Measurements from ENCODE around the gene NSF. TPM values are rescaled to one million over a fixed set of nuclear protein-coding genes. Genes with fewer than 3 reads are reported as not detected.
A peak's percentile ranks its signal among the peaks of the same experiment; 100 is the strongest.

NSF gene
- total and polyA plus RNA-seq, 3 experiments from 2014 or later: 22.7 to 43.0 (median 37.7) TPM

- ChIA-PET CTCF (no interaction called here), POLR2A (interaction anchor here (0.6 kb wide), 1 partner anchor 595 kb away, joined by 6 read pairs; no protein-coding TSS in a partner anchor)
- H3K27me3 Mint-ChIP-seq: no peaks in the 10 kb centered on the region
- no peaks in the 10 kb centered on the region for H3K9me3 ChIP-seq (ENCODE audit: low read length)
- no peak overlapping the region for H3K27ac ChIP-seq (ENCODE audit: low read depth, low read length)
- peaks cover 0 to 55% (median 18%) of the 10 kb centered on the region in 3 donors for H3K36me3 Mint-ChIP-seq
- no peaks in the 10 kb centered on the region for H3K9me3 Mint-ChIP-seq
- no peak overlapping the region for H3K4me3 Mint-ChIP-seq
- H3K27ac Mint-ChIP-seq: no peak overlapping the region
- no peaks in the 10 kb centered on the region for H3K27me3 ChIP-seq (ENCODE audit: insufficient read depth, low read length, poor library complexity, severe bottlenecking)
- H3K4me3 ChIP-seq (ENCODE audit: low read length): no peak overlapping the region
- no peaks in the 10 kb centered on the region for H3K36me3 ChIP-seq (ENCODE audit: insufficient read depth, low read length)
- H3K4me1 Mint-ChIP-seq: no peaks in the 10 kb centered on the region
- no peaks in the 10 kb centered on the region for H3K4me1 ChIP-seq (ENCODE audit: insufficient read depth, low read length)
- DNase-seq: no peak
Observed at GRCh38 chr17:46732754-46733398, 142.4 kb downstream of the NSF start.

- Mint-ChIP-seq H3K4me3 (no peak overlapping the region), H3K9me3 (no peaks in the 10 kb centered on the region), H3K27ac (no peak overlapping the region), H3K4me1 (no peaks in the 10 kb centered on the region), H3K27me3 (no peaks in the 10 kb centered on the region), H3K36me3 (peaks cover 0 to 55% (median 19%) of the 10 kb centered on the region in 3 donors)
- Histone ChIP-seq H3K4me3 (ENCODE audit: low read length) (no peak overlapping the region), H3K27me3 (ENCODE audit: insufficient read depth, low read length, poor library complexity, severe bottlenecking) (no peaks in the 10 kb centered on the region), H3K36me3 (ENCODE audit: insufficient read depth, low read length) (peaks cover 3% of the 10 kb centered on the region), H3K27ac (ENCODE audit: low read depth, low read length) (no peak overlapping the region), H3K9me3 (ENCODE audit: low read length) (no peaks in the 10 kb centered on the region), H3K4me1 (ENCODE audit: insufficient read depth, low read length) (no peaks in the 10 kb centered on the region)
- CTCF ChIA-PET: no interaction called here
- POLR2A ChIA-PET: no interaction called here
- no peak for DNase-seq
Observed at GRCh38 chr17:46733837-46734475, 143.5 kb downstream of the NSF start.

- DNase-seq: no peak
- ChIA-PET POLR2A (no interaction called here), CTCF (no interaction called here)
- no peaks in the 10 kb centered on the region for H3K27me3 ChIP-seq (ENCODE audit: insufficient read depth, low read length, poor library complexity, severe bottlenecking)
- no peak overlapping the region for H3K27ac Mint-ChIP-seq
- no peak overlapping the region for H3K4me3 Mint-ChIP-seq
- H3K36me3 Mint-ChIP-seq: peaks cover 0 to 47% (median 17%) of the 10 kb centered on the region in 3 donors
- no peak overlapping the region for H3K27ac ChIP-seq (ENCODE audit: low read depth, low read length)
- H3K4me1 Mint-ChIP-seq: no peaks in the 10 kb centered on the region
- no peaks in the 10 kb centered on the region for H3K9me3 ChIP-seq (ENCODE audit: low read length)
- peaks cover 3% of the 10 kb centered on the region for H3K36me3 ChIP-seq (ENCODE audit: insufficient read depth, low read length)
- no peaks in the 10 kb centered on the region for H3K4me1 ChIP-seq (ENCODE audit: insufficient read depth, low read length)
- H3K4me3 ChIP-seq (ENCODE audit: low read length): no peak overlapping the region
- H3K9me3 Mint-ChIP-seq: no peaks in the 10 kb centered on the region
- H3K27me3 Mint-ChIP-seq: no peaks in the 10 kb centered on the region
Observed at GRCh38 chr17:46736100-46736499, 145.6 kb downstream of the NSF start.

GRCh38 chr17:46737326-46737725 is 146.9 kb downstream of the NSF start:
- CTCF ChIA-PET: no interaction called here
- no peak for DNase-seq
- no peaks in the 10 kb centered on the region for H3K27me3 ChIP-seq (ENCODE audit: insufficient read depth, low read length, poor library complexity, severe bottlenecking)
- Mint-ChIP-seq H3K4me3 (no peak overlapping the region), H3K9me3 (no peaks in the 10 kb centered on the region), H3K36me3 (peaks cover 0 to 44% (median 16%) of the 10 kb centered on the region in 3 donors), H3K4me1 (no peaks in the 10 kb centered on the region), H3K27me3 (peaks cover 0 to under 1% of the 10 kb centered on the region in 2 donors), H3K27ac (peak overlapping the region in 1 of 8 donors; percentile 9)
- H3K36me3 ChIP-seq (ENCODE audit: insufficient read depth, low read length): peaks cover 3% of the 10 kb centered on the region
- H3K27ac ChIP-seq (ENCODE audit: low read depth, low read length): no peak overlapping the region
- POLR2A ChIA-PET: no interaction called here
- H3K9me3 ChIP-seq (ENCODE audit: low read length): no peaks in the 10 kb centered on the region
- no peaks in the 10 kb centered on the region for H3K4me1 ChIP-seq (ENCODE audit: insufficient read depth, low read length)
- H3K4me3 ChIP-seq (ENCODE audit: low read length): no peak overlapping the region

- Mint-ChIP-seq H3K27ac (no peak overlapping the region), H3K4me3 (no peak overlapping the region), H3K9me3 (no peaks in the 10 kb centered on the region), H3K27me3 (peaks cover 0 to 2% of the 10 kb centered on the region in 2 donors), H3K36me3 (peaks cover 0 to 42% (median 10%) of the 10 kb centered on the region in 3 donors), H3K4me1 (no peaks in the 10 kb centered on the region)
- CTCF ChIA-PET: interaction anchor here (1.1 kb wide), 1 partner anchor 13 kb away, joined by 3 read pairs; no protein-coding TSS in a partner anchor
- H3K27ac ChIP-seq (ENCODE audit: low read depth, low read length): no peak overlapping the region
- DNase-seq: no peak
- H3K36me3 ChIP-seq (ENCODE audit: insufficient read depth, low read length): peaks cover 3% of the 10 kb centered on the region
- no peaks in the 10 kb centered on the region for H3K27me3 ChIP-seq (ENCODE audit: insufficient read depth, low read length, poor library complexity, severe bottlenecking)
- POLR2A ChIA-PET: no interaction called here
- no peaks in the 10 kb centered on the region for H3K4me1 ChIP-seq (ENCODE audit: insufficient read depth, low read length)
- H3K4me3 ChIP-seq (ENCODE audit: low read length): no peak overlapping the region
- no peaks in the 10 kb centered on the region for H3K9me3 ChIP-seq (ENCODE audit: low read length)
Observed at GRCh38 chr17:46738544-46738943, 148.1 kb downstream of the NSF start.

GRCh38 chr17:46739982-46740381 is 149.5 kb downstream of the NSF start:
- H3K27ac Mint-ChIP-seq: peak overlapping the region in 1 of 8 donors; percentile 2

GRCh38 chr17:46741122-46741730 is 150.8 kb downstream of the NSF start:
- Mint-ChIP-seq H3K27ac (peak overlapping the region in 3 of 8 donors; percentile 21 to 82 (median 43)), H3K9me3 (no peaks in the 10 kb centered on the region), H3K4me1 (no peaks in the 10 kb centered on the region), H3K36me3 (peaks cover 0 to 42% (median 15%) of the 10 kb centered on the region in 3 donors), H3K27me3 (peaks cover 0 to 2% of the 10 kb centered on the region in 2 donors), H3K4me3 (no peak overlapping the region)
- no peak for DNase-seq
- H3K4me1 ChIP-seq (ENCODE audit: insufficient read depth, low read length): no peaks in the 10 kb centered on the region
- H3K4me3 ChIP-seq (ENCODE audit: low read length): no peak overlapping the region
- no peak overlapping the region for H3K27ac ChIP-seq (ENCODE audit: low read depth, low read length)
- POLR2A ChIA-PET: no interaction called here
- peaks cover 3% of the 10 kb centered on the region for H3K36me3 ChIP-seq (ENCODE audit: insufficient read depth, low read length)
- no peaks in the 10 kb centered on the region for H3K9me3 ChIP-seq (ENCODE audit: low read length)
- CTCF ChIA-PET: no interaction called here
- no peaks in the 10 kb centered on the region for H3K27me3 ChIP-seq (ENCODE audit: insufficient read depth, low read length, poor library complexity, severe bottlenecking)

More at GRCh38 chr17:46739982-46740381, 149.5 kb downstream of the NSF start:
- Histone ChIP-seq H3K4me3 (ENCODE audit: low read length) (no peak overlapping the region), H3K4me1 (ENCODE audit: insufficient read depth, low read length) (no peaks in the 10 kb centered on the region), H3K9me3 (ENCODE audit: low read length) (no peaks in the 10 kb centered on the region), H3K27ac (ENCODE audit: low read depth, low read length) (no peak overlapping the region), H3K36me3 (ENCODE audit: insufficient read depth, low read length) (peaks cover 3% of the 10 kb centered on the region), H3K27me3 (ENCODE audit: insufficient read depth, low read length, poor library complexity, severe bottlenecking) (no peaks in the 10 kb centered on the region)
- no peak overlapping the region for H3K4me3 Mint-ChIP-seq
- POLR2A ChIA-PET: no interaction called here
- H3K27me3 Mint-ChIP-seq: peaks cover 0 to 2% of the 10 kb centered on the region in 2 donors
- no peaks in the 10 kb centered on the region for H3K4me1 Mint-ChIP-seq
- DNase-seq: no peak
- peaks cover 0 to 40% (median 12%) of the 10 kb centered on the region in 3 donors for H3K36me3 Mint-ChIP-seq
- H3K9me3 Mint-ChIP-seq: no peaks in the 10 kb centered on the region
- CTCF ChIA-PET: no interaction called here

GRCh38 chr17:46742565-46743270 is 152.2 kb downstream of the NSF start:
- H3K27ac Mint-ChIP-seq: peak overlapping the region in 4 of 8 donors; percentile 8 to 91 (median 52)
- no peaks in the 10 kb centered on the region for H3K9me3 Mint-ChIP-seq
- no peaks in the 10 kb centered on the region for H3K4me1 Mint-ChIP-seq
- no peak for DNase-seq
- ChIA-PET CTCF (no interaction called here), POLR2A (no interaction called here)
- peaks cover 0 to 2% of the 10 kb centered on the region in 2 donors for H3K27me3 Mint-ChIP-seq
- no peaks in the 10 kb centered on the region for H3K27me3 ChIP-seq (ENCODE audit: insufficient read depth, low read length, poor library complexity, severe bottlenecking)
- no peak overlapping the region for H3K4me3 ChIP-seq (ENCODE audit: low read length)
- peaks cover 3% of the 10 kb centered on the region for H3K36me3 ChIP-seq (ENCODE audit: insufficient read depth, low read length)
- H3K4me1 ChIP-seq (ENCODE audit: insufficient read depth, low read length): no peaks in the 10 kb centered on the region
- H3K27ac ChIP-seq (ENCODE audit: low read depth, low read length): no peak overlapping the region
- no peaks in the 10 kb centered on the region for H3K9me3 ChIP-seq (ENCODE audit: low read length)
- H3K36me3 Mint-ChIP-seq: peaks cover 0 to 40% (median 15%) of the 10 kb centered on the region in 3 donors
- H3K4me3 Mint-ChIP-seq: no peak overlapping the region
